Upper lobe of right lung (tissue), 1 donor: ENCODE data around the gene IL15. TPM values are rescaled to one million over a fixed set of nuclear protein-coding genes. Genes with fewer than 3 reads are reported as not detected.
"Not testable (repeated sequence)": the region's sequence is repeated elsewhere in the genome, so short reads cannot be mapped to it uniquely, and the experiment has no call there.

Experiments
- ATAC-seq: fragments of 200-7000 bp; cut with Tn5 transposase; one replicate; pipeline ENCODE4 v1.9.1; 2020; ENCODE audit warnings: mild to moderate bottlenecking, moderate library complexity
- DNase-seq: peaks from one replicate; pipeline ENCODE4 v3.0.0-alpha.2; 2020
- H3K27ac ChIP-seq: fragments of 200-600 bp; one replicate; pipeline ENCODE4 v1.8.0; 2022
- H3K27me3 ChIP-seq: fragments of 200-600 bp; one replicate; pipeline ENCODE4 v1.8.0; 2022; ENCODE audit warnings: mild to moderate bottlenecking
- H3K36me3 ChIP-seq: fragments of 200-600 bp; one replicate; pipeline ENCODE4 v1.8.0; 2022
- H3K4me1 ChIP-seq: fragments of 200-600 bp; one replicate; pipeline ENCODE4 v1.8.0; 2022
- H3K4me3 ChIP-seq: fragments of 200-600 bp; one replicate; pipeline ENCODE4 v1.8.0; 2022; ENCODE audit warnings: mild to moderate bottlenecking
- H3K9me3 ChIP-seq: fragments of 200-600 bp; one replicate; pipeline ENCODE4 v1.8.0; 2022
- intact Hi-C: fragments of 100-400 bp; cut with DNase I; formaldehyde crosslinking; loops from one replicate; pipeline ENCODE4 v1.11.0; 2022
- total RNA-seq: library from RNA; stranded (reverse); fragmentation: NEBNext Ultra II Directional; extraction: Animal tissue kit (Norgen Biotek cat#: 25700); gene quantifications from one replicate; pipeline ENCODE4 v1.2.1, GENCODE V29; 2021
- TF ChIP-seq, protein P1 (sequence below): fragments of 200-600 bp; IDR thresholded peaks from one replicate; pipeline ENCODE4 v1.8.0; 2022; ENCODE audit warnings: antibody characterized with exemption
- donor health status: DM: no; HTN: yes; CAD: no; lungs with severe emphysema.

The IL15 gene
- total RNA-seq, 1 donor from 2014 or later = 6.6 TPM

DNA sequence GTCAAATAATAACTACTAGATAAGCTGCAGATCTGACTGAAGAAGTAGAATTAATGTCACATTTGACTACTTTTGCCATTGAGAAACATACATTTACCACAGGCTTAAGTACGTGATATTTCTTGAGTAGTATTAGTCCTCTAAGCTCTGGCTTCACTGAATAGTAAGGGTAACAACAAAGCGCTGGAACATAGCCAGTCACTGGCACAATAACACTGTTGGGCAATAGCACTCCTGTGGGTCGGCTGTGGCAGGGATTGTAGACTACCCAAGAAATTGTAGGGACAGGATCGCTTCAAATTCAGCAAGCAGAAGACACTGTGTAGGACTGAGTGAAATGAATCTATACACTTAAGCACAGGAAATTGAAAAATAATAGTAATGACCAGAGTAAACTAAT, 27.1 kb upstream of the IL15 start:
- H3K27me3 ChIP-seq = no peaks in the 10 kb centered on the region
- ATAC-seq = peak; percentile 78
- no peak overlapping the region for H3K27ac ChIP-seq
- no peak for DNase-seq
- no peaks in the 10 kb centered on the region for H3K36me3 ChIP-seq
- TF ChIP-seq, protein P1, sequence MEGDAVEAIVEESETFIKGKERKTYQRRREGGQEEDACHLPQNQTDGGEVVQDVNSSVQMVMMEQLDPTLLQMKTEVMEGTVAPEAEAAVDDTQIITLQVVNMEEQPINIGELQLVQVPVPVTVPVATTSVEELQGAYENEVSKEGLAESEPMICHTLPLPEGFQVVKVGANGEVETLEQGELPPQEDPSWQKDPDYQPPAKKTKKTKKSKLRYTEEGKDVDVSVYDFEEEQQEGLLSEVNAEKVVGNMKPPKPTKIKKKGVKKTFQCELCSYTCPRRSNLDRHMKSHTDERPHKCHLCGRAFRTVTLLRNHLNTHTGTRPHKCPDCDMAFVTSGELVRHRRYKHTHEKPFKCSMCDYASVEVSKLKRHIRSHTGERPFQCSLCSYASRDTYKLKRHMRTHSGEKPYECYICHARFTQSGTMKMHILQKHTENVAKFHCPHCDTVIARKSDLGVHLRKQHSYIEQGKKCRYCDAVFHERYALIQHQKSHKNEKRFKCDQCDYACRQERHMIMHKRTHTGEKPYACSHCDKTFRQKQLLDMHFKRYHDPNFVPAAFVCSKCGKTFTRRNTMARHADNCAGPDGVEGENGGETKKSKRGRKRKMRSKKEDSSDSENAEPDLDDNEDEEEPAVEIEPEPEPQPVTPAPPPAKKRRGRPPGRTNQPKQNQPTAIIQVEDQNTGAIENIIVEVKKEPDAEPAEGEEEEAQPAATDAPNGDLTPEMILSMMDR = no peak
- intact Hi-C loops = no loop called here
- H3K4me1 ChIP-seq = no peaks in the 10 kb centered on the region
- no peaks in the 10 kb centered on the region for H3K9me3 ChIP-seq
- H3K4me3 ChIP-seq = no peak overlapping the region

DNA sequence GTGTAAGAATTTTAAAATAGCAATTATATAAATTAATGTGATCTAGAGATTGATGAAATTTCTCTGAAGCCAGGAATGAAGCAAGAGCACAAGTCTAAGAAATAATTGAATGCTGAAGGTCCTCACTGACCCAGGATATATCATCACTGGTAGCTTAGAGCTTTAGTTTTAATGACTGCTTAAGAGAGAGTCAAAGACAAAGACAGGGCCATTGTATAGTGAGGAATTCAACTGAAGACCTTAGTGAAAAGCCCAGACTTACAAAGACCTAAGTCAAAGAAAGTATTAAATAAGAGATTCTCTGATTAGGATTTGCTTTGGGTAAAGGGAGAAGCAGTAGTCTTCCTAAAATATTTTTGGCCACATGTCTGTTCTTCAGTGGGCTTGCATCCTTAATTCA, 26.0 kb upstream of the IL15 start:
- no peak for ATAC-seq
- intact Hi-C loops = no loop called here
- Histone ChIP-seq H3K27me3 (no peaks in the 10 kb centered on the region), H3K4me1 (no peaks in the 10 kb centered on the region), H3K4me3 (no peak overlapping the region), H3K9me3 (no peaks in the 10 kb centered on the region), H3K36me3 (no peaks in the 10 kb centered on the region), H3K27ac (no peak overlapping the region)
- DNase-seq = no peak
- TF ChIP-seq, protein P1 = no peak

DNA sequence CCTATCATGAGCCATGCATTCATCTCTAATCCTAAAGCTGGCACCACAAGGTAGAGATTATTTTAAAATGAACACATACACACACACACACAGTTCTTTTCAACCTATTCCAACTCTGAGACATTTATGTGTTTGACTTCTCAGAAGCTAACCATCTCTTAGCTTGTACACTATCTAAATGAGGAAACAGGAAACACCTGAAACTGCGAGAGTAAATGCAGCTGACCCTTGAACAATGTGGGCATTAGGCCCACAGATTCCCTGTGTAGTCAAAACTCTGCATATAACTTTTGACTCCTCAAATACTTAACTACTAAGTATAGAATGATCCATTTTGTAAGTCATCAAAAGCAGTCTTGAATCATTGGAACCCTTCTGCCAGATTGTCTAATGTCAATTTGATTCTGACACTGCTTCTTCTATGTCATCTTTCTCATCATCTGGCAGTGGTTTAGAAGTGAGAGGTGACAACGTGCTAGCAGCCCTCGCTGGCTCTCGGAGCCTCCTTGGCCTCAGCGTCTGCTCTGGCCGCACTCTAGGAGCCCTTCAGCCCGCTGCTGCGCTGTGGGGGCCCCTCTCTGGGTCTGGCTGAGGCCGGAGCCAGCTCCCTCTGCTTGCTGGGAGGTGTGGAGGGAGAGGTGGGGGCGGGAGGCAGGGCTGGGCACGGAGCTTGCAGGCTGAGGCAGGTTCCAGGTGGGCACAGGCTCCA, 21.4 kb upstream of the IL15 start:
- no peaks in the 10 kb centered on the region for H3K4me1 ChIP-seq
- ATAC-seq (no peak), DNase-seq (no peak)
- H3K27me3 ChIP-seq = no peaks in the 10 kb centered on the region
- H3K27ac ChIP-seq = no peak overlapping the region
- TF ChIP-seq, protein P1 = no peak
- no peak overlapping the region for H3K4me3 ChIP-seq
- no peaks in the 10 kb centered on the region for H3K9me3 ChIP-seq
- intact Hi-C loops = no loop called here
- H3K36me3 ChIP-seq = no peaks in the 10 kb centered on the region

DNA sequence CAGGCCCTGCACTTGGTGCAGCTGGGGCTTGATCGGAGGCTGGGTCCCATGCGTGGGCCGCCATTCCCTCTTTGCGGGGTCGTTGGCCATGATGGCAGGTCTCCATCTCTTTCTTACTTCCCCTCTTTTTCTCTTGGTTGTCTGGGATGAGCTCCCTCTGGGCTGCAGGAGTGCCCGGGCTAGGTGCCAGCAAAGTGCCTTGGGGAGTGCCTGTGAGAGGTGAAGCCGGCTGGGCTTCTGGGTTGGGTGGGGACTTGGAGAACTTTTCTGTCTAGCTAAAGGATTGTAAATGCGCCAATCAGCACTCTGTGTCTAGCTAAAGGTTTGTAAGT, 20.8 kb upstream of the IL15 start:
- H3K4me3 ChIP-seq, H3K27me3 ChIP-seq, H3K4me1 ChIP-seq, ATAC-seq, H3K9me3 ChIP-seq, H3K27ac ChIP-seq, intact Hi-C loops, DNase-seq, H3K36me3 ChIP-seq: not testable (repeated sequence)

DNA sequence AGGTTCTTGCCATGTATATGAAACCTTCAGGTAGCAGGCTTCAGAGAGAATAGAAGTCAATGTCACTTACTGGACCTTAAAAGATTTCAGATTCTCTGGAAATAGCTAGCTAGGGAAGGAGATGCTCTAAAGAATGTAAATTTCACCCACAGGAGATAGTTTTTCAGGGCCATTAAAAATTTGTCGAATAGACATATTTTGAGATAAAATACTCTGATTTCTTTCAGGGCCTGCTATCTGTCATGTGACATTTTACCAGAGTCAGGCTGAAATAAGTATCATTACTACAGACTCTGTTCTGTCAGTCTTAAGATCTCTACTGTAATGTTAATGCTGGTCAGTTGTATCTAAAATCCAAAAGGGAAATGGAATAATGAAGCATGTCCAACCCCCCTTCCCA, 15.7 kb upstream of the IL15 start:
- no peaks in the 10 kb centered on the region for H3K9me3 ChIP-seq
- no peak for ATAC-seq
- H3K4me1 ChIP-seq = no peaks in the 10 kb centered on the region
- DNase-seq = no peak
- no peak overlapping the region for H3K27ac ChIP-seq
- H3K4me3 ChIP-seq = no peak overlapping the region
- no peaks in the 10 kb centered on the region for H3K36me3 ChIP-seq
- intact Hi-C loops = no loop called here
- no peaks in the 10 kb centered on the region for H3K27me3 ChIP-seq
- TF ChIP-seq, protein P1 = no peak

DNA sequence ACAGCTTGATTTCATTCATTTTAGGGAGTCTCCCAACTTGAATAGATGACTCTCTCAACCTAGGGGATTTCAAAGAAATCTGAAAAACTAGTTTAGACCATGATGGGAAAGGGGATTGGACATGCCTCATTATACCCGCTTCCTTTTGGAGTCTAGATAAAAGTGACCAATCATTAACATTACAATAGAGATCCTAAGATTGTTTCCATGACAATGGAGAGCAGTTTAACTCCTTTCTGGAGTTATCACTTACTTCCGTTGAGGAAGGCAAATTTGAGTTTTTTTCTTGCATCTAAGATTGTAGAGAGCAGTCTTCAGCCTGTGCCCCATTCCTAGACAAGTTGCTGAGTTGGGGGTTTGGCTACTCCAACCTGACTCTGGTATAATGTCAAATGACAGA, 11.4 kb upstream of the IL15 start:
- intact Hi-C loops = no loop called here
- no peaks in the 10 kb centered on the region for H3K9me3 ChIP-seq
- H3K4me1 ChIP-seq = no peaks in the 10 kb centered on the region
- H3K27ac ChIP-seq = no peak overlapping the region
- ATAC-seq = no peak
- no peaks in the 10 kb centered on the region for H3K36me3 ChIP-seq
- TF ChIP-seq, protein P1 = no peak
- H3K27me3 ChIP-seq = no peaks in the 10 kb centered on the region
- no peak overlapping the region for H3K4me3 ChIP-seq
- no peak for DNase-seq
